SKM-1 (cell line): Measurements from ENCODE around the gene ARFGAP2.

Experiments
- DNase-seq: peaks from one replicate; lab custom pipeline; 2025; ENCODE audit not compliant: unreplicated experiment; lab: John Stamatoyannopoulos, UW

Gene ARFGAP2

GRCh38 chr11:47187723-47188122 is 11.0 kb upstream of the ARFGAP2 start:
- no peak for DNase-seq

- DNase-seq = no peak
Measured at GRCh38 chr11:47186700-47187695, 10.3 kb upstream of the ARFGAP2 start.

- DNase-seq = no peak
Measured at GRCh38 chr11:47186076-47186699, 9.5 kb upstream of the ARFGAP2 start, which contains the start of gene PACSIN3. Gene PACSIN3 (minus strand): TSS chr11:47186434. CDS start chr11:47182727, 3,707 bp downstream.

DNA sequence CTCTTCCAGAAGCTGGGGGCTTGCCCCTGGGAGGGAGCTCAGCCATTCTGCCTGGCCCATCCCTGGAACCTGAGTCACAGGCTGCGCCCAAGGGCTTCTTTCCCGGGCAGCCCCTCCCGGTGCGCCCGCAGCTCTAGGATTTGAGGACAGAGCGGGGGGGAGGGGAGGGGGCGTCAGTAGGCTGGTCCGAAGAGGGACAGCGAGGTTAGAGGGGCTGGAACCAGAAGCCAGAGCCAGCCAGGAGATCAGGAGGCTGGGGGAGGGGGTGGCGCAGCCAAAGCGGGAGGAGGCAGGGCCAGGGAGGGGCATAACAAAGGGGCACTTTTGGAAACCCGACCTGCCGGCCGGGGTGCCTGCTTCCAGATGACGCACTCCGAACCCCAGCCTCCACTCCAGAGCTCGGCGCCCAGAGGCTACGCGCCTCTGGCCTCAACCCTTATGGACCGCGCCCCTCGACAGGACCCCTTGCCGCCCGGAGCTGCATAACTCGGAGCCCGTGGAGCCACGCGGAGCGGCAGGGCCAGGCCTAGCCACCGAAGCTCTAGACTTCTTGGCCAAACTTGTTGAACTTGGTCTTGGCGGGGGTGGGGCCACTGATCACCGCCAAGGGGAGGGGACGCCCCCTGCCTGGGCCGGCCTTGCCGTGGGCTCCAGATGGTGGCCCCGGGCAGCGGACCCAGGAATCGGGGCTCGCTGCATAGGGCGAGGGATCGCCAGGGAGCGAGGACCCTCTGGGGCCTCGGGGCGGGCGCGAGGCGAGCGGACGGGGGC is 8.8 kb upstream of the ARFGAP2 start:
- DNase-seq = no peak

DNA sequence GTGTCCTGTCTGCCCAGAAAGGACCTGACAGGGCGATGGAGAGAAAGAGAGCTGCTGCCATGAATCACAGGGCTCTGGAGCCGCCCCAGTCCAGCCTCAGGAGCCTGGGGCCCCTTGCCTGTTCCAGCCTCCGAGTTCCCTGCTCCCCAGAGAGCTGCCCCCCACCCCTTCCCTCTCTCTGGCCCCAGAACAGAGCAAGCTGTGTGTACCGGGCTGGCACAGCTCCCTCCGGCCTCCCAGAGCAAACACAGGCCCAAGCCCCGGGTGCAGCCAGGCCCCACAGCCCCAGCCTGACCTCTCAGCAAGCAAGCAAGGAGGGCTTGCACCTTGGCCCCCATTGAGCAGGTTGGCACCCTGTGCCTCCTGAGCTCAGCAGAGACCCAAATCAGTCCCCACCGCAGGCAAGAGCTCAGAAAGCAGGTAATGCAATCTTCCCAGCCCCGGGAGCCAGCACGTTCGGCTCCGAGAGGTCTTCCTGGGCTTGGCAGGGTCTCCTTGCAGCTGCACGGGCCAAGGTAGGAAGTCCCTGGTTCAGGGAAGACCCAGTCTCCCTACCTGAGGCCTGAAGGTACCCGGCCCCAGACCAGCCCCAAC is 8.1 kb upstream of the ARFGAP2 start:
- no peak for DNase-seq

DNA sequence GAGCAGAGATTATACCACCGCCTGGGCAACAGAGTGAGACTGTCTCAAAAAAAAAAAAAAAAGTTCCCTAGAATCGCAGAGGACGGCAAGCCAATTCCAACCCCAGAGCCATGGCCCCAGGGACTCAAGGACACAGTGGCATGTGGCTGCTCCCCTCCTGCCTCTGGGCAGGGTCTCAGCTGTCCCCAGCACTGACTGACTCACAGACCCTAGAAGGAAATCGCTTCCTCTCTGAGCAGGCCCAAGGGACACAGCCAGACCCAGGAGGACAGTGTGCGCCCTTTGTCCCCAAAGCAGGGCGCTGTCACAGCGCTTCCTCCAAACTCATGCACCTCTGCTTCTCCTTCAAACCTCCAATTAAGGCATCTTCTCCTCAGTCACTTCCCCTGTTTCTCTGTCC is 7.3 kb upstream of the ARFGAP2 start:
- DNase-seq = no peak

DNA sequence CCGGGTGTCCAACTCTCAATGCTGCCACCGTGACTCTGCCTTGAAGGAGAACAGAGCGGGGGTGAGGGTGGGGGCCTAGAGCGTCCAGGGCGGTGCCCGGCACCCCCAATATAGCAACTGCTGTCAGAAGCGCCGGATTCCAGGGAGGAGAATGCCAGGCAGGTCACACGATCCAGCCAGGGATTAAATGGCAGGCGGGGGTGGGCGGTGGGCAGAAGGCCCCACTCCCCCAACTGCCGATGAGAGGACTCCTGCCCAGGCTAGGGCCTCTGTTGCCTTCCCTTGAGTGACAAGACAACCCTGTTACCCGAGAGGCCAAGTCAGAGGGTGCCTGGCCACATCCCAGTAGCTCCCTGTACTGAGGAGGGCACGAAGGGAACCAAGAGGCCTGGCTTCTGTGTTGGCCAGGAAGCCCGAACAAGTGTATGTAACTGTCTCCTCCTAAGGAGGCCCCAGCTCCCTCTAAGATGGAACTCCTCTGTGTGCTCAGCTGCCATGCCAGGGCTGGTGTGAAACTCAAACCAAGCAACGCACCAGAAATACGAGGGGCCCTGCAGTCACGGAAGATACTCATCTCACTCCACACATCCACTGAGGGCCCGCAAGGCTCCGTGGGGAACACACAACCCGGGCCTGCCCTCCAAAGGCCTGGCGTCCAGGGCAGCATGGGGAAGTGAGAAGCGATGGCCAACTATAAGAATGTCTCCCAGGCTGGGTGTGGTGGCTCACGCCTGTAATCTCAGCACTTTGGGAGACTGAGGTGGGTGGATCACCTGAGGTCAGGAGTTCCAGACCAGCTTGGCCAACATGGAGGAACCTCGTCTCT is 6.6 kb upstream of the ARFGAP2 start:
- DNase-seq = no peak

DNA sequence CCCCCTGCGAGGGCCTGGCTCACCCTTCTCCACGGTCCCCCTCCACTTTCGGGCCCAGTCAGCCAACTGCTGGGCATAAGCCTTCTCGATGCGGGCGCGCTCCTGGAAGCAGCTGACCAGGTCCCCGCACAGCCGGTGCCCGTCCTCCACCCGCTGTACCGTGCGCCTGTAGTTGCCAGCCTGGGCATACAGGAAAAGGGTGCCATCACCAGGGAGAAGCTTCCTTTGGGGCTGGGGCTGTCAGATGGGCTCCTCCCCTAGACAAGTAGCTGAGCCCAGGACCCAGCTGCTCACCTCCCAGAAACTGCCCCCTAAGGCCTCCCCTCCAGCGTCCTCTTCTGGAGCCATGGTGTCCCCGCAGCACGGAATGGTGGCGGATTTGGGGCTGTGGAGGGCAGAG is 5.7 kb upstream of the ARFGAP2 start:
- DNase-seq = no peak

DNA sequence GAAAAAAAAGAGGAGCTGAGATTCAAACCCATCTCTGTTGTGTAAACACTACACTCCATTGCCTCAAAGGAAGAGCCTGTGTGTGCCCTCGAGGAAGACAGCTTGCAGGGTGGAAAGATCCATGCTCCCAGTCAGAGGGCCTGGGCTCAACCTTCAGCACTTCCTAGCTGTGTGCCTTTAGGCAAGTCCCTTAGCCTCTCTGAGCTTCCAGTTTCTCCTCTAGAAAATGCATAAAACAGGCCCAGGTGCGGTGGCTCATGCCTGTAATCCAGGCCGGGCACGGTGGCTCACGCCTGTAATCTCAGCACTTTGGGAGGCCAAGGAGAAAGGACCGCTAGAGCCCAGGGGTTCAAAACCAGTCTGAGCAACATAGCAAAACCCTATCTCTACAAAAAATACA is 4.6 kb upstream of the ARFGAP2 start:
- no peak for DNase-seq

DNA sequence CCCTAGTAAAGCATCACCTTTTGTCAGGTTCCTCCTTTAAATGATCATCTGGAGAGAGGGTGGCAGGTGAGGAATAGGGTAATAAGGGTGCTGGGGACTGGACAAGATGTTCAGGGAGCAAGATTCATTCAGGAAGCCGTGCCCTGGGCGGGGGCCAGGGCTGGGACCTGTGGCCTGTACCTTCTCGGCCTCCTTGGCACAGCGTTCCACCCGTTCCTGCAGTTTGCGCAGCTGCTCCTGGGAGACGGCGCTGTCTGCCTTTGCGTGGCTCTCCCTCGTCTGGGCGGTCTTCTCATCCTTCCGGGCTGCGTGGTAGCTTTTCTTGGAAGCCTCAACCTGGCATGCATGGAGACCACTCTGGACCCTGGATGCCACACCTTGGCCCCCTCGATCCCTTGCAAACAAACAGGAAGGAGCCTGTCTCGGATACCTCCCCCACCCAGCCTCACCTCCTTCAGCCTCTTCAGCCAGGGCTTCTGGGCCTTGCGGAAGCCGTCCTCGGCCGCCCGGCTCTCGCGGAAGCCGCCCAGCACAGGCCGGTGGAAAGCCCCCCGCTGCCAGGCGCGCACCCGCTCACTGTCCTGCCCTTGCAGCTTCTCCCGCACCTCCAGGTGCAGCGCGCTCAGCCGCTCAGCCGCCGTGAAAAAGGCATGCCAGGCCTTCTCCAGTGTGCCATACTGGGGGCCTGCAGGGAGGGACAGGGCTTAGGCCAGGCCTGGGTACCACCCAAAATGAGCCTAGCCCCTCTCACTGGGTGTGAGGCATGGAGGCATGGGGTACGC is 3.5 kb upstream of the ARFGAP2 start:
- no peak for DNase-seq

- DNase-seq = peak; percentile 17
Measured at GRCh38 chr11:47179655-47179991, 2.9 kb upstream of the ARFGAP2 start.

- DNase-seq = no peak
Measured at GRCh38 chr11:47178737-47179654, 2.3 kb upstream of the ARFGAP2 start.

DNA sequence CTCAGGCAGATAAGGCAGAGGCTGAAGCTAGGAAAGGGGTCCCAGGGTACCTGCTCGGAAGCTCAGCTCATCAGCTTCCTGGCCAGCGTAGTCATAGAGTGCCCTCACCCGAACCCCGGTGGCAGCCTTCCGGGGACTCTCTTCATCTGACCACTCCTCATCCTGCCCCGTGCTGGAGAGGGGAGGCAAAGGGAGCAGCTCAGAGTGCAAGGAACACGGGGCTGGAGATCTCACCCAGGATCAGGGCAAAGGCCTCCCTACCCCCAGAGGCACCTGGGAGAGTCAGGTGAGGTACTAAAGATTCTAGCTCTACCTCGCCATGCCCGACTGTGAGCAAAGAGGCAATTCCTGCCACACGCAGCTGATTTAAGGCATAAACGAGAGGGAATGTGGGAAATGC is 1.6 kb upstream of the ARFGAP2 start:
- DNase-seq = no peak

DNA sequence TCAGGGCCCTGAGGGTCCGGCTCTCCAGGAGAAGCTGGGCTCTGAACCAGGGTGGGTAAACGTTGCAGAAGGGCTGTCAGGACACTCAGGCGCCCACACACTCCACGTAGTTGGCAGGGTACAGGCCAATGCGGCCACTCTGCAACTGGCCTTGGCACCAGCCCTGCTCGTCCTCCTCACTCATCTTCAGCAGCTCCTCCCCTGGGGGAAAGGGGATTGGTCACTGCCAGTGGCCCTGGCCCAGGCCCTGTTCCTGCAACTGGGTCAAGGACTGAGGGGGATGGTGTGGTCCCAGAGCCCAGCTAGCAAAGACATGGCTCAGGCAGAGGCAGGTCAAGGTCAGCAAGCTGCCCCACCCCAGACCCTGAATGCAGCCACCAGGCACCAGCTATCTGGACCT is 1.2 kb upstream of the ARFGAP2 start:
- no peak for DNase-seq

DNA sequence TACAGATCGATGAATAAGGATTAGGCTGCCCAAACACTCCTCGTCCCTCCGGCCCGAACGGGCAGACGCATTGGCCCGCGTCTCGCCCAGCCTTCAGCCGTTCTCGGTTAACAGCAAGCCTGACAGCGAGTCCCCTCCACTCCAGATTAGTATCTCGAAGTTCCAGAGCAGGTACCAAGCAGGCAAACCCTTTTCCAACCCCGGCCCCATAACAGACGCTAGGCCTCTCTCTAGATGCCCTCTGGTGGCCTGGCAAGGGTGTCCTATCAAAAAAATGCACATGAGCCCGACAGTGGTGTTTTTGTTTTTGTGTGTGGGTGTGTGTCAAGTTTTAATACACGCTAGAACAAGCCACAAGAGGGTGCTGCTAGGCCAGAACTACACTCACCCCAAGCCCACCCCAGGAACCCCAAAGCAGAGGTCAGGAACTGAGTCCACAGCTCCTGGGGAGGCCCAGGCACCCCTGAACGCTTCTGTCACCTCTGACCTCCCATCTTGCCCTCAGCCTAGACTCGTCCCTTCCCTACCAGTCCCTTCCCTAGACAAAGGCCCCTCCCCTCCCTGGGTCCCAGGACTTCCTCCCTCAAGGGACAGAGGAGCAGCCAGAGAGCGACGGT is 658 bp upstream of the ARFGAP2 start:
- DNase-seq = peak; percentile 34

GRCh38 chr11:47175746-47176327 is 842 bp downstream of the ARFGAP2 start:
- DNase-seq = peak; percentile 27

- DNase-seq = no peak
Measured at GRCh38 chr11:47172740-47173336, 3.8 kb downstream of the ARFGAP2 start.
